Small intestine (tissue), 7 donors: ENCODE results near the gene ZBED1. TPM values are rescaled to one million over a fixed set of nuclear protein-coding genes. Genes with fewer than 3 reads are reported as not detected.
"Not testable (repeated sequence)": the region's sequence is repeated elsewhere in the genome, so short reads cannot be mapped to it uniquely, and the experiment has no call there.

Source experiments
- DNase-seq, 2 donors: peaks; one replicate each; pipeline versions ENCODE4 v3.0.0 to v3.0.0-alpha.2; 2013
- FAIRE-seq: peaks from 2 replicates; lab custom pipeline; 2012; peaks lifted over from hg19 to GRCh38; lab: Jason Lieb, UNC
- H3K27ac ChIP-seq, 3 donors: one replicate each; pipeline ENCODE4 v1.5.1; 2013; ENCODE audit warnings: low read length in 2 of 3, mild to moderate bottlenecking in 2 of 3, control low read depth in 1 of 3, inconsistent platforms in 1 of 3, low read depth in 1 of 3, moderate library complexity in 1 of 3
- H3K27me3 ChIP-seq, 3 donors: one replicate each; pipeline ENCODE4 v1.6.1; 2013; ENCODE audit warnings: low read length in 3 of 3, inconsistent platforms in 1 of 3; ENCODE audit not compliant: control insufficient read depth in 3 of 3, insufficient read depth in 3 of 3
- H3K36me3 ChIP-seq, 3 donors: one replicate each; pipeline ENCODE4 v1.6.1; 2013; ENCODE audit warnings: low read length in 3 of 3, inconsistent platforms in 1 of 3, low read depth in 1 of 3, mild to moderate bottlenecking in 1 of 3, moderate library complexity in 1 of 3; ENCODE audit not compliant: control insufficient read depth in 3 of 3, insufficient read depth in 2 of 3
- H3K4me1 ChIP-seq, 3 donors: one replicate each; pipeline ENCODE4 v1.6.1; 2013; ENCODE audit warnings: low read length in 2 of 3, inconsistent platforms in 1 of 3, low read depth in 1 of 3, mild to moderate bottlenecking in 1 of 3, moderate library complexity in 1 of 3; ENCODE audit not compliant: control insufficient read depth in 3 of 3, insufficient read depth in 2 of 3
- H3K4me3 ChIP-seq, 3 donors: one replicate each; pipeline ENCODE4 v1.5.1; 2013; ENCODE audit warnings: low read length in 3 of 3, control low read depth in 1 of 3, inconsistent platforms in 1 of 3, low read depth in 1 of 3, mild to moderate bottlenecking in 1 of 3, moderate library complexity in 1 of 3
- H3K9me3 ChIP-seq, 2 donors: one replicate each; pipeline ENCODE4 v1.6.1; 2013; ENCODE audit warnings: low read depth in 1 of 2, low read length in 1 of 2; ENCODE audit not compliant: control insufficient read depth in 2 of 2, insufficient read depth in 1 of 2
- WGBS, 3 donors: extraction: QIAGEN DNeasy Blood & Tissue Kit; methylation state at CpG; one replicate each; pipeline ENCODE4 v1.1.7; 2013; 5-methylcytosine and 5-hydroxymethylcytosine counted together
- polyA plus RNA-seq, 4 donors: library from polyadenylated mRNA; stranded (reverse) in 3 of 4; unstranded in 1 of 4; fragments of 200-250 nt in 3 of 4; fragments of 120-200 nt in 1 of 4; gene quantifications; one replicate each; pipeline versions ENCODE4 v1.2.1 to v1.2.3, GENCODE V29; 2013
- donor health status: healthy with polysubstance abuse.
- donor health status: control.
- donor health status: control.
- donor health status: Bipolar disorder and iron deficiency.
- donor health status: healthy.

Gene ZBED1
- polyA plus RNA-seq, 4 donors = 23.9 to 48.0 (median 30.3) TPM

- not testable (repeated sequence) for H3K36me3 ChIP-seq, H3K9me3 ChIP-seq, H3K4me3 ChIP-seq, DNase-seq, H3K4me1 ChIP-seq, H3K27me3 ChIP-seq, H3K27ac ChIP-seq, FAIRE-seq
- WGBS, 3 donors = 86 to 100% (median 89%) methylated on average over 4 of the region's 4 CpGs
These were observed 30.9 kb downstream of the ZBED1 start for GRCh38 chrX:2469852-2470251.

- Histone ChIP-seq H3K4me3 (no peak overlapping the region), H3K4me1 (peaks cover 0 to 6% (median 3%) of the 10 kb centered on the region in 3 donors), H3K27me3 (no peaks in the 10 kb centered on the region), H3K36me3 (peaks cover 0 to 12% (median 0%) of the 10 kb centered on the region in 3 donors), H3K27ac (no peak overlapping the region), H3K9me3 (peaks cover 0 to 5% of the 10 kb centered on the region in 2 donors)
- DNase-seq = no peak
- FAIRE-seq = no peak
- WGBS, 3 donors = 96 to 97% (median 96%) methylated on average over 22 of the region's 22 CpGs
These were observed 31.5 kb downstream of the ZBED1 start for GRCh38 chrX:2469196-2469685.

DNA sequence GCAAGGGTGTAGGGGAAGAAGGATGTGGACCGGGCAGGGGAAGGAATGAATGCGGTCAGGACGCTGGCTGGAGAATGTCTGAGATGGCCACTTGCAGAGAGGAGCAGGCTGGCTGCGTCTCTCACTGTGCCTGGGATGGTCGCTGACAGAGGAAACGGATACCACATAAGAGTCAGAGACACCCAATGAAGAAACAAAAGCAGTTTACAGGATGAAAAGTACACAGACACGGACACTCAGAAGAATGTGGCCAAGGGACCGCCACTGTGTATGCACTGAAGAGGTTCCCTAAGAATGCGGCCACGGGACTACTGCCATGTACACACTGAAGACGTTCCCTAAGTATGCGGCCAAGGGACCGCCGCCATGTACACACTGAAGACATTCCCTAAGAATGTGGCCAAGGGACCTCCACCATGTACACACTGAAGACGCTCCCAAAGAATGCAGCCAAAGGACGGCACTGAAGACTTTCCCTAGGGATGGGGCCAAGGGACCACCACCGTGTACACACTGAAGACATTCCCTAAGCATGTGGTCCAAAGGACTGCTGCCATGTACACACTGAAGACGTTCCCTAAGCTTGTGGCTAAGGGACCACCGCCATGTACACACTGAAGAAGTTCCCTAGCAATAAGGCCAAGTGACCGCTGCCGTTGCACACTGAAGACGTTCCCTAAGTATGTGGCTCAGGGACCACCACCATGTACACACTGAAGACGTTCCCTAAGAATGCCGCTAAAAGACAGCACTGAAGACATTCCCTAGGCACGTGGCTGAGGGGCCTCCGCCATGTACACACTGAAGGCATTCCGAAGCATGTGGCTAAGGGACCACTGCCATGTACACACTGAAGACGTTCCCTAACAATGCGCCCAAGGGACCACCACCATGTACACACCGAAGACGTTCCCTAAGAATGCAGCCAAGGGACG lies 32.2 kb downstream of the ZBED1 start:
- H3K9me3 ChIP-seq = peaks cover 0 to 5% of the 10 kb centered on the region in 2 donors
- H3K27ac ChIP-seq = no peak overlapping the region
- no peak for DNase-seq
- no peaks in the 10 kb centered on the region for H3K27me3 ChIP-seq
- FAIRE-seq = no peak
- H3K4me1 ChIP-seq = peaks cover 0 to 2% (median 0%) of the 10 kb centered on the region in 3 donors
- peaks cover 0 to 12% (median 0%) of the 10 kb centered on the region in 3 donors for H3K36me3 ChIP-seq
- 90 to 94% (median 92%) methylated on average over 32 of the region's 32 CpGs for WGBS, 3 donors
- H3K4me3 ChIP-seq = no peak overlapping the region

GRCh38 chrX:2466876-2467656 lies 33.7 kb downstream of the ZBED1 start:
- FAIRE-seq = no peak
- peak; percentile 27 to 66 for DNase-seq
- Histone ChIP-seq H3K4me1 (no peaks in the 10 kb centered on the region), H3K4me3 (no peak overlapping the region), H3K9me3 (peaks cover 0 to 5% of the 10 kb centered on the region in 2 donors), H3K27ac (peak overlapping the region in 2 of 3 donors; percentile 38 to 66), H3K36me3 (peaks cover 0 to 12% (median 0%) of the 10 kb centered on the region in 3 donors), H3K27me3 (no peaks in the 10 kb centered on the region)
- 40 to 72% (median 44%) methylated on average over 20 of the region's 20 CpGs for WGBS, 3 donors

- FAIRE-seq = no peak
- Histone ChIP-seq H3K36me3 (peaks cover 0 to 12% (median 0%) of the 10 kb centered on the region in 3 donors), H3K4me1 (no peaks in the 10 kb centered on the region), H3K4me3 (no peak overlapping the region), H3K27ac (no peak overlapping the region), H3K27me3 (no peaks in the 10 kb centered on the region), H3K9me3 (peaks cover 0 to 3% of the 10 kb centered on the region in 2 donors)
- 89 to 95% (median 94%) methylated on average over 15 of the region's 15 CpGs for WGBS, 3 donors
- no peak for DNase-seq
These were observed 36.1 kb downstream of the ZBED1 start for GRCh38 chrX:2464677-2465166.

DNA sequence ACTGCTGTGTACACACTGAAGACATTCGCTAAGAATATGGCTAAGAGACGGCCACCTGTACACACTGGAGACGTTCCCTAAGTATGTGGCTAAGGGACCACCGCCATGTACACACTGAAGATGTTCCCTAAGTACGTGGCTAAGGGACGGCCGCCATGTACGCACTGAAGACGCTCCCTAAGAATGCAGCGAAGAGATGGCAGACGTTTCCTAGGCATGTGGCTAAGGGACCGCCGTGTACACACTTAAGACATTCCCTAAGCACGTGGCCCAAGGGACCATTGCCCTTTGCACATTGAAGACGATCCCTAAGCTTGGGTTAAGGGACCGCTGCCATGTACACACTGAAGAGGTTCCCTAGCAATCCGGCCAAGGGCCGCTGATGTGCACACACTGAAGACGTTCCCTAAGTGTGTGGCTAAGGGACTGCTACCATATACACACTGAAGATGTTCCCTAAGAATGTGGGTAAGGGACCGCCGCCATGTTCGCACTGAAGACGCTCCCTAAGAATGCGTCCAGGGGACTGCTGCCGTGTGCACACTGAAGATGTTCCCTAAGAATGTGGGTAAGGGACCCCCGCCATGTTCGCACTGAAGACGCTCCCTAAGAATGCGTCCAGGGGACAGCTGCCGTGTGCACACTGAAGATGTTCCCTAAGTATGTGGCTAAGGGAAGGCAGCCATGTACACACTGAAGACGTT lies 36.7 kb downstream of the ZBED1 start:
- no peak for FAIRE-seq
- DNase-seq = no peak
- 80 to 94% (median 90%) methylated on average over 28 to 31 of the region's 31 CpGs for WGBS, 3 donors
- H3K27me3 ChIP-seq = no peaks in the 10 kb centered on the region
- no peaks in the 10 kb centered on the region for H3K4me1 ChIP-seq
- H3K36me3 ChIP-seq = peaks cover 0 to 12% (median 0%) of the 10 kb centered on the region in 3 donors
- peaks cover 0 to 2% of the 10 kb centered on the region in 2 donors for H3K9me3 ChIP-seq
- no peak overlapping the region for H3K27ac ChIP-seq
- H3K4me3 ChIP-seq = no peak overlapping the region

DNA sequence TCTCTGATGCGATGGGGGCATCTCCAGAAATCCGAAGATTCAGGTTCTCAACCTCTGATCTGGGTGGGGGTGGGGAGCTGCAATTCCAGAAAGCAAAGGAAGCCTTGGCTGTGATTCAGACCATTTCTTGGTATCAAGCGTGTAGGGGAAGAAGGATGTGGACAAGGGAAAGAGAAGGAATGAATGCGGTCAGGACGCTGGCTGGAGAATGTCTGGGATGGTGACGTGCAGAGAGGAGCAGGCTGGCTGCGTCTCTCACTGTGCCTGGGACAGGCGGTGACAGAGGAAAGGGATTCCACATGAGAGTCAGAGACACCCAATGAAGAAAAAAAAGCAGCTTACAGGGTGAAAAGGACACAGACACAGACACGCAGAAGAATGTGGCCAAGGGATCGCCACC lies 37.3 kb downstream of the ZBED1 start:
- H3K27me3 ChIP-seq, H3K9me3 ChIP-seq, H3K36me3 ChIP-seq, H3K4me3 ChIP-seq, DNase-seq, H3K4me1 ChIP-seq, FAIRE-seq, H3K27ac ChIP-seq: not testable (repeated sequence)
- 75 to 88% (median 87%) methylated on average over 10 of the region's 10 CpGs for WGBS, 3 donors
